KOPT-K1 (cell line): ENCODE results near the gene PERCC1.

ENCODE experiments used
- H3K27ac ChIP-seq: fragments of 200-600 bp; sonication (generic); 2 replicates; pipeline ENCODE4 v1.5.1; 2016; ENCODE audit warnings: antibody characterized with exemption, mild to moderate bottlenecking, low read depth, low read length; ENCODE audit not compliant: poor library complexity, severe bottlenecking
- H3K36me3 ChIP-seq: fragments of 200-600 bp; sonication (generic); 2 replicates; pipeline ENCODE4 v1.5.1; 2017; ENCODE audit warnings: antibody characterized with exemption, mild to moderate bottlenecking, low read length, moderate library complexity; ENCODE audit not compliant: insufficient read depth
- H3K9me3 ChIP-seq: fragments of 200-600 bp; sonication (generic); 2 replicates; pipeline ENCODE4 v1.5.1; 2017; ENCODE audit warnings: antibody characterized with exemption, low read length, mild to moderate bottlenecking; ENCODE audit not compliant: insufficient read depth, poor library complexity, severe bottlenecking

Gene PERCC1

GRCh38 chr16:1426734-1427471, 4.0 kb upstream of the PERCC1 start:
- Histone ChIP-seq H3K36me3 (no peaks in the 10 kb centered on the region), H3K9me3 (peaks cover 5% of the 10 kb centered on the region), H3K27ac (no peak overlapping the region)

GRCh38 chr16:1427473-1428461, 3.1 kb upstream of the PERCC1 start:
- no peaks in the 10 kb centered on the region for H3K9me3 ChIP-seq
- H3K27ac ChIP-seq = no peak overlapping the region
- H3K36me3 ChIP-seq = no peaks in the 10 kb centered on the region

- Histone ChIP-seq H3K36me3 (no peaks in the 10 kb centered on the region), H3K9me3 (no peaks in the 10 kb centered on the region), H3K27ac (no peak overlapping the region)
Observed at GRCh38 chr16:1428511-1428910, 2.4 kb upstream of the PERCC1 start.

- no peak overlapping the region for H3K27ac ChIP-seq
- H3K9me3 ChIP-seq = no peaks in the 10 kb centered on the region
- H3K36me3 ChIP-seq = no peaks in the 10 kb centered on the region
Observed at GRCh38 chr16:1429012-1429411, 1.9 kb upstream of the PERCC1 start.

- H3K27ac ChIP-seq = no peak overlapping the region
- H3K9me3 ChIP-seq = no peaks in the 10 kb centered on the region
Observed at GRCh38 chr16:1429631-1430030, 1.2 kb upstream of the PERCC1 start.

GRCh38 chr16:1430214-1430758, 592 bp upstream of the PERCC1 start:
- Histone ChIP-seq H3K9me3 (no peaks in the 10 kb centered on the region), H3K27ac (no peak overlapping the region), H3K36me3 (no peaks in the 10 kb centered on the region)

More at GRCh38 chr16:1429631-1430030, 1.2 kb upstream of the PERCC1 start:
- no peaks in the 10 kb centered on the region for H3K36me3 ChIP-seq

- H3K27ac ChIP-seq = no peak overlapping the region
Observed at GRCh38 chr16:1431497-1432270, 806 bp downstream of the PERCC1 start.

GRCh38 chr16:1432388-1433262, 1.7 kb downstream of the PERCC1 start:
- Histone ChIP-seq H3K36me3 (no peaks in the 10 kb centered on the region), H3K27ac (no peak overlapping the region), H3K9me3 (no peaks in the 10 kb centered on the region)

More at GRCh38 chr16:1431497-1432270, 806 bp downstream of the PERCC1 start:
- no peaks in the 10 kb centered on the region for H3K9me3 ChIP-seq
- H3K36me3 ChIP-seq = no peaks in the 10 kb centered on the region

GRCh38 chr16:1433263-1433560, 2.3 kb downstream of the PERCC1 start:
- Histone ChIP-seq H3K27ac (no peak overlapping the region), H3K9me3 (no peaks in the 10 kb centered on the region), H3K36me3 (no peaks in the 10 kb centered on the region)

- H3K36me3 ChIP-seq = no peaks in the 10 kb centered on the region
- H3K27ac ChIP-seq = no peak overlapping the region
- no peaks in the 10 kb centered on the region for H3K9me3 ChIP-seq
Observed at GRCh38 chr16:1433756-1434155, 2.9 kb downstream of the PERCC1 start.

- Histone ChIP-seq H3K27ac (no peak overlapping the region), H3K36me3 (no peaks in the 10 kb centered on the region), H3K9me3 (no peaks in the 10 kb centered on the region)
Observed at GRCh38 chr16:1434644-1435592, 4.0 kb downstream of the PERCC1 start.

GRCh38 chr16:1435921-1436697, 5.2 kb downstream of the PERCC1 start:
- no peaks in the 10 kb centered on the region for H3K36me3 ChIP-seq
- H3K27ac ChIP-seq = no peak overlapping the region

More at GRCh38 chr16:1435921-1436697, 5.2 kb downstream of the PERCC1 start:
- no peaks in the 10 kb centered on the region for H3K9me3 ChIP-seq
